Measurements from ENCODE around the gene DDX24.

The DDX24 gene

GRCh38 chr14:94114589-94115057, 33.6 kb upstream of the DDX24 start:
- no peak for DNase-seq

DNA sequence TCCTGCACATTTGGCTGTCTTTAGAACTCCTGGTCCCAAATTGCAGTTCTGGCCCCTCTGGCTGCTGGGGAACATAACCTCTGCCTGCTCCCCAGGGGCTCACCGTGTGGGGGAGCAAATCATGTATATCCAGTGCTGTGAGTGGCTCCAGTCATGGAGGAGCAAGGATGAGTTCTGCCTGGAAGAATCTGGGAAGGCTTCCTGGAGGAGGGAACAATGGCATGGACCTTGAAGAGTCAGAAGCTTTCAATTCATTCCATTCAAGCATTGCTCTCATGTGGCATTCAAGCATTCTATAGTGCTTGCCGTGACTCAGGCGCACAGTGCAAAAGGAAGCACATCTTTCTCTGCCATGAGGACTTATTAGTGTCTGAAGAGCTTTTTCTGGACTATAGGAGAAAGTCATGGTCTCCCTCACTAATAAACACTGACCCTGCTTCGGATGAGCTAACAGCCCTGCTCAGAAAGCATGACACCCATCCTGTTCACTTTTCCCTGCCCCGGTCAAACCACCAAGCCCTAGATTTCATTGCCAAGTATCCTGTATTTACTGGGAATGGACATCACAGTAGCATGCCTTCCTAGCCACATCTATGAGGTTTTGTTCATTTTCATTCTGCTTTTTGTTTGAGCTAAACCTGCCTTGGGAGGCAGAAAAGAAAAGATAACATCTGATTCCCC, 33.0 kb upstream of the DDX24 start:
- DNase-seq: no peak

DNA sequence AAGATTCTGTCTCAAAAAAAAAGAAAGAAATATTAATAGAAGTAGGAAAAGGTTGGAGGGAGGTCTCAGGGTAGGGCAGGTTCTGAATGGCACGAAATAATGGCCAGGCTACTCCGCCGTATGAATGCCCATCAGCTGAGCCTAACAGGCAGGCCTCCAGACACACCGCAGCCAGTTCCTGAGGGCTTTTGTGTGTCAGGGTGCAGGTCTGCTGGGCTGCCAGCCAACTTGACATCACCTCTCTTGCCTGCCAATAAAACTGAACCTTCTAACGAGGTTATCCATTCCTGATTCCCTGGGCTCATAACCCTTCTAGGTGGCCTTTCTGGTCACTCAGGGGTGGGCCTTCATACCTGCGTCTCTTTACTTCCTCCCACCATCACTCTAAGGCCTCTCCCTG, 32.5 kb upstream of the DDX24 start:
- peak; percentile 61 for DNase-seq

DNA sequence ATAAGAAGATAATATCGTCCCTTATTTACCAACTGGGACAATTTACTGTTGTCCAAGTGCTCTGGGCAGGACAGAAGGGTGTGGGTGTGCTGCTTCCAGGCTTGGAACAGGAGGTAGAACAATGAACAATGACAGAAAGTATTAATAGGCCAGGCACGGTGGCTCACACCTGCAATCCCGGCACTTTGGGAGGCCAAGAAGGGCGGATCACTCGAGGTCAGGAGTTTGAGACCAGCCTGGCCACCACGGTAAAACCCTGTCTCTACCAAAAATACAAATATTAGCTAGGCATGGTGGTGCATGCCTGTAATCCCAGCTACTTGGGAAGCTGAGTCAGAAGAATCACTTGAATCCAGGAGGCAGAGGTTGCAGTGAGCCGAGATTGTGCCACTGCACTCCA, 32.1 kb upstream of the DDX24 start:
- DNase-seq: no peak

DNA sequence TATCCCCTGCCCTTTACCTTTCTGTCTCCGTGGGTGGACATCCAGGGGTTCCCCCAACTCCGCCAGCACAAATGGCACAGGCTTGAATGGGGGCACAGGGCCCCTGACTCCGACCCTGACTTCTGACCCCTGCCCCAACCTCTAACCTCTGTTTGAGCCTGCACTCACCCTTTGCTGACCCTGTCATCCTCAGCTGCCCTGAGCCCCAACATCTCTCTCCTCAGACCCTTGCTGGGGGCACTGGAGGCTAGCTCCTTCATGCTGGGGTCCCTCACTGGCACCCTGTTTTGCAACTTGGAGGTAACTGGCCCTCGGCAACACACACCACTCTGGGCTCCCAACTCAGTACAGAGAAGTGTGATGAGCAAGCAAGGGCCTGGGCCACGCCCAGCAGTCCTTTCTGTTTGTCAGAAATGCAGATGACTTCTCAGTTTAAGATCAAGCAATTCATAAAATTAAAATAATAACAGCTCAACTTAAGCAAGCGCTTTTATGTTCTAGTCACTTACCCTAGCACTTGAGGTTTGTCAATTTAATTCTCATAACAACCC, 31.6 kb upstream of the DDX24 start:
- no peak for DNase-seq

GRCh38 chr14:94111276-94112095, 30.5 kb upstream of the DDX24 start:
- no peak for DNase-seq

DNA sequence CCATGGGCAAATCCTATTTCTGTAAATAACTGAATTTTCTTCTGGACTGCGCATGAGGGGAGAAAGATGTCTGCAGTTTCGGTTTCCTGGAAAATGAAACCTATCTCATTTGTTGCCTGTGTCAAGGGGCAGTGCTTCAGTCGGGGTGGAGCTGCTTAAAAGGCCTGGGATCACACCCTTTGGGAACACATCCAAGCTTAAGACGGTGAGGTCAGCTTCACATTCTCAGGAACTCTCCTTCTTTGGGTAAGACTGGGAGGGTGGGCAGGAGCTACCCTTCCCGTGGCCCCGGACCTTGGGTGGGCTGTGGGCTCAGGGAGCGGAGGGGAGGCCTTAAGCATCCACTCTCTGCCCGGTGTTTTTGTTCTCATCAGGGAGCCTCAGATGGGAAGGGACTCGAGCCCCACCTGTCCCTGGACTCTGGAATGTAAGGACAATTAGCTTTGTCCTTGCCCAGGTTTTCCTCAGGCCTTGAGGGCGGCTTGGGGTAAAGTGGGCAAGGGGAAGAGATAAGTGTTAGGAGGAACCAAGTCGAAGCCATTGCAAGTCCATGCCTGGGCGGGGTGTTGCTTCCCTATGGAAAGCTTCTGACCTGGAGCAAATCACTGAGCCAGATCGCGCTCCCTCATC, 29.7 kb upstream of the DDX24 start, which contains the start of gene IFI27:
IFI27 (plus strand) TSS at position 185 of the 630 bp plus-strand sequence.
- peak; percentile 38 for DNase-seq

DNA sequence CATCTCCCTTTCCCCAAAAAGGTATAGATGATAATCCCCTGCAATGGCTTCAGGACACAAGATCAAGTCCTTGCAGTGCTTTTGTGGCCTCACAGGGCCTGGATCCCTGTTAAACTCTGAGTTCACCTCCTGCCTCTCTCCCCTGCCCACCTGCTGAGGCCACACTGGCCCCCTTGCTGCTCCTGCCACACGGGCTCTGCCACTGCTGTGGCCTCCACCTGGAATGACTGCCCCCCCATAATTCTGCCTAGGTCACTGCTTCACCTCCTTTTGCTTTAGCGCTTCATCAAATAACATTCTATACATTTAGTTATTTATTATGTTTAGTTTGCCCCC, 28.9 kb upstream of the DDX24 start:
- no peak for DNase-seq

GRCh38 chr14:94104731-94105130, 23.7 kb upstream of the DDX24 start:
- DNase-seq: no peak

- no peak for DNase-seq
Measured at GRCh38 chr14:94103554-94104150, 22.6 kb upstream of the DDX24 start.

DNA sequence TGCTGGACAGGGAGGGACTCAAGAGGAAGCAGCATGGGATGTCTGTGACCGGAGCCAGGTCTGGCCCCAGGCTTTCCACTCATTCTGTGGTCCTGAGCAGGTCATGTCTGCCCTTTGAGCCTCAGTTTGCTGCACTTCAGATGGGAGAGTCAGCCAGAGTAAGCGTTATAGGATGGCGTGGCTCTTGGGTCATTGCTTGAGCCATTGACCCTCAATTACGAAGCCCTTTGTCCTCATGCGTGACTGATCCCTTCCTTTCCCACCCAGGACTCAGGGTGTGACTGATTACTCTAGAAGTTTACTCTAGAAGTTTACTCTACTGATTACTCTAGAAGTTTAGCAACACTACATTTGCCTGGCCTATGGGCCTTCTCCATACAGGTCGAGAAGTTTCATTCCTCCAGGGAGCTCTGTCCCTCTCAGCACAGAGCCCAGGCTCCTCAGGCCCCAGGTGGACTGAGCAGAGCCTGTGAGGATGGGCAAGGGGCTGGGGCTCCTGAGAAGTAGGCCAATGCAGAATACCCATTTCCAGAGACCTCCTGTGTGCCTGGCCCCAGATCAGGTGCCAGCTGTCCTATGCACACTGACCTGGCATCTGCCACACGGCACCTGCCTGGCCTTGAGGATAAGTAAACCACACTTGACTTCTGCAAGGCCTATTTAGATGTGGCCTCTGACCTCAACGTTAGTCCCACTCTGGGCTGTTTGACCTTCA, 21.9 kb upstream of the DDX24 start:
- no peak for DNase-seq

DNA sequence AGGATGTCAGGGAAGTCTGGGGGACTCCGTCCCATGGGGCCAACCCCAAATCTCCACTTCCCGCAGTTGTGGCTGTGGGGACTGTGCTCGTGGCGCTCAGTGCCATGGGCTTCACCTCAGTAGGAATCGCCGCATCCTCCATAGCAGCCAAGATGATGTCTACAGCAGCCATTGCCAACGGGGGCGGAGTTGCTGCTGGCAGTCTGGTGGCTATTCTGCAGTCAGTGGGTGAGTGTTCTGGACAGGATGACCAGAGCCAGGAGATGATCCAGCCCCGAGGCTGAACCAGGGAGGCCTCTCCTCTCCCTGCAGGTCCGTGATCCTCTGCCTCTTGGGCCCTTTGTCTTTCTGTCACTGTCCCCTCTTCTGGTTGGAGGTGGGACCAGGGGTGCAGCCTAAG, 20.7 kb upstream of the DDX24 start:
- no peak for DNase-seq

- DNase-seq: no peak
Measured at GRCh38 chr14:94100847-94101246, 19.8 kb upstream of the DDX24 start.

DNA sequence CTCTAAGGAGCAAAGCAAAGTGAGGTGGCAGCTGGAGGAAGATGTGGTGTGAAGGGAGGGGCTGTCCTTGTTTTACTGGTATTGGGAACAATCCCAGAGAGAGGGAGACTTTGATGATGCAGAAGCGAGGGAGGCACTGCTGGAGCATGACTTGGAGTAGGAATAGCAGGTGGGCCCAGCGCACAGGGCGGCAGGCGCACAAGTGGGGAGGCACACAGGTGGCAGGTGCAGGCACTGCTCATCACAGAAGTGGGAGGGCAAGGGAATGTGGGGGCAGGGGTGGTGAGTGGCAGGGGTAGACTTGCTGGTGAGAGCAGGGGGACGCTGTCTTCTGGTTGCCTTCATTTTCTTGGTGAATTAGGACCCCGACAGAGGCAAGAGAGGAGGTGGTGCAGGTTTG, 18.0 kb upstream of the DDX24 start:
- DNase-seq: no peak

DNA sequence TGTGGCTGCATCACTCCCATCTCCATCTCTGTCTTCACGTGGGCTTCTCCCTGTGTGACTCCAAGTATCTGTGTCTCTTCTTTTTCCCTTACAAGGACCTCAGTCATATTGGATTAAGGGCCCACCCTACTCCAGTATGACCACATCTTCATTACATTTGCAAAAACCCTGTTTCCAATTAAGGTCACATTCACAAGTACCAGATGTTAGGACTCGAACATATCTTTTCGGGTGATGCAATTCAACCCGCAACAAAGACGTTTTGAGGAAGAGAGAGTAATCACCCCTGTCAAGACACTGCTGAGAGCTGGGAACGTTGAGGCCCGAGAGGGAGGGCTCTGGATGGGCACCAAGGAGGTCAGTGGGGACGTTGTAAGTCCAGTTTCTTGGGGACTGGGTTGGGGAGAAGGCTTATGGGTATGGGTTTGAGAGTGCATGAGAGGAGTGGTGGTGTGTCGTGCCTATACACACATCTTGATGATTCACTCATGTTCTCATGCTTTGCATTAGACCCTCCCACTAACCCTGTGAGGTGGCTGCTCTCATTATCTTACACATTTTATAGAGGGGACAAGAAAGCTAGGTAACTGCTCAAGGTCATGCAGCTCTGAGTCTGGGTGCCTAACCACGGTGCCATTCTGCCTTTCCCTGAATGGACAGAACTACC, 17.5 kb upstream of the DDX24 start:
- DNase-seq: no peak

DNA sequence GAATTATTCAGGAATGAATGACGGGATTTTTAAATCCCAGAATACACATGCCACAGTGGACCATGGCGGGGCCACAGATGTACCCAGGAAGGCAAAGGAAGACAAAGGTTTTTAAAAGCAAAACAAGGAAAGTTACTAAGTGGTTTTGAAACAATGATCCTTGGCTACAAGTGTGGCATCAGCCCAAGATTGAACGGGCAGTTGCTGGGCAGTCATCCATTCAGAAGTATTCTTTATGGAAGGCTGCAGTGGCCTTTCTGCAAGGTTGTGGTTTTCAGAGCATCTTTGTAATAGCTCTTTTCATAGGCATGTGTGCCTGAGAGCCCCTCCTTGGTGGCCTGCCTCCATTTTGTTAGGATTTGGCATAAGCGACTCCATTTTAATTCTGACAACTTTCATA, 16.1 kb upstream of the DDX24 start:
- DNase-seq: no peak

GRCh38 chr14:94093418-94093817, 12.4 kb upstream of the DDX24 start:
- no peak for DNase-seq

GRCh38 chr14:94089479-94089878, 8.5 kb upstream of the DDX24 start:
- DNase-seq: no peak

DNA sequence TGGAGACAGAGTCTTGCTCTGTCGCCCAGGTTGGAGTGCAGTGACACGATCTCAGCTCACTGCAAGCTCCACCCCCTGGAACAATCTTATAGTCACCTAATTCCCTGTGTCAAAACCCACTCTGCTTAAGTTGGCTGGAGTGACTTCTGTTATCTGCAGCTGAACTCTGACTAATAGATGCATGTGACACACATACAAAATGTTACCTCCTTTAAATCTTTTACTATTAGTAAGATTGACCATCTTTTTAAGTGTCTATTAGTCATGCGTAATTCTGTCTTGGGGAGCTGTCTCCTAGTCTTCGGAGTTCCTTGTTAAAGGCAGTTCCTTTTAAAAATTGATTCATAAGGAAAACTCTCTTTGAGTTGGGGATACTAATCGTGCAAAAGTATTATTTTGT, 7.5 kb upstream of the DDX24 start:
- DNase-seq: no peak

DNA sequence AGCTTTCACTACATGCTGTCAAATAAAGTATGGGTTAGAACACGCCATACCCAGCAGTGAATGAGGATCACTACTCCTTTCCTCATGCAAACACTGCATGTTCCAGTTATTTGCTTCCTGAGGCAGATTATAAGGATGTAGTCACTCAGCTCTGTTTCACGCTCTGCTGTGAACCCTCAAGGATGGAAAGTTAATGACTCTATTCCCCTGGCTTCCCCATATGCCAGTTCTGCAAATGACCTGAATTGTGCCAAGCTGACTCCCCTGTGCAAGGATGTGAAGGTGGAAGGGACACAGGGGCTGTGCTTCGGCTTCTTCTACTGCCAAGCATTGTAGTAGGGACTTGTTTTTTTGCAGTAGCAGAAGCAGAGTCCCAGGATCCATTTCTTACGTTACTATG, 6.9 kb upstream of the DDX24 start:
- DNase-seq: no peak

- no peak for DNase-seq
Measured at GRCh38 chr14:94081386-94081820, 401 bp upstream of the DDX24 start.

Data from NCI-H2029 (cell line).